Activated CD8-positive, alpha-beta memory T cell treated with anti-CD3 and anti-CD28 coated beads for 4 hours (primary cell): Measurements from ENCODE around the gene SLC13A3.

Experiments used
- DNase-seq, 2 donors: peaks; one replicate each; pipeline ENCODE4 v3.0.0-alpha.2; 2020; ENCODE audit warnings: low read depth in 2 of 2

Gene SLC13A3

DNA sequence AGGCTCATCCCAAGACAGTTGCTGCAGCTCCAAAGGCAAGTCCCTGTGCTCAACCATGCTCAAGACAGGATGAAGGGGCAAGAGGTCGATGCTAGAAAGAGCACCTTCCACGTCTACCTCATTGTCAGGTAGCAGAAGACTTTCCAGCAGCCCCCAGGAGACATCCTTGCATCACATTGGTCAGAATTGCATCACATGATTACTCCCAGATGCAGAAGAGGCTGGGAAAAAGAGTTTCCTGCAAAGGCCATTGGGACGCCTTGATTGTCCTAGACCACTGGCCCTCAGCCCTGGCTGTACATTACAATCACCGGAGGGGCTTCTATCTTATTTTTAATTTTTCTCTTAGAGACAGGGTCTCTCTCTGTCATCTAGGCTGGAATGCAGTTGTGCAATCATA lies 120.6 kb downstream of the SLC13A3 start:
- DNase-seq = no peak

- DNase-seq = no peak
These were observed 127.4 kb downstream of the SLC13A3 start for GRCh38 chr20:46523696-46524328.

- no peak for DNase-seq
These were observed 128.2 kb downstream of the SLC13A3 start for GRCh38 chr20:46523108-46523507.

- peak in 1 of 2 donors; percentile 13 for DNase-seq
These were observed 130.2 kb downstream of the SLC13A3 start for GRCh38 chr20:46520976-46521579.

GRCh38 chr20:46520540-46520939 lies 130.7 kb downstream of the SLC13A3 start:
- no peak for DNase-seq

- DNase-seq = no peak
These were observed 131.7 kb downstream of the SLC13A3 start for GRCh38 chr20:46519471-46520068.

DNA sequence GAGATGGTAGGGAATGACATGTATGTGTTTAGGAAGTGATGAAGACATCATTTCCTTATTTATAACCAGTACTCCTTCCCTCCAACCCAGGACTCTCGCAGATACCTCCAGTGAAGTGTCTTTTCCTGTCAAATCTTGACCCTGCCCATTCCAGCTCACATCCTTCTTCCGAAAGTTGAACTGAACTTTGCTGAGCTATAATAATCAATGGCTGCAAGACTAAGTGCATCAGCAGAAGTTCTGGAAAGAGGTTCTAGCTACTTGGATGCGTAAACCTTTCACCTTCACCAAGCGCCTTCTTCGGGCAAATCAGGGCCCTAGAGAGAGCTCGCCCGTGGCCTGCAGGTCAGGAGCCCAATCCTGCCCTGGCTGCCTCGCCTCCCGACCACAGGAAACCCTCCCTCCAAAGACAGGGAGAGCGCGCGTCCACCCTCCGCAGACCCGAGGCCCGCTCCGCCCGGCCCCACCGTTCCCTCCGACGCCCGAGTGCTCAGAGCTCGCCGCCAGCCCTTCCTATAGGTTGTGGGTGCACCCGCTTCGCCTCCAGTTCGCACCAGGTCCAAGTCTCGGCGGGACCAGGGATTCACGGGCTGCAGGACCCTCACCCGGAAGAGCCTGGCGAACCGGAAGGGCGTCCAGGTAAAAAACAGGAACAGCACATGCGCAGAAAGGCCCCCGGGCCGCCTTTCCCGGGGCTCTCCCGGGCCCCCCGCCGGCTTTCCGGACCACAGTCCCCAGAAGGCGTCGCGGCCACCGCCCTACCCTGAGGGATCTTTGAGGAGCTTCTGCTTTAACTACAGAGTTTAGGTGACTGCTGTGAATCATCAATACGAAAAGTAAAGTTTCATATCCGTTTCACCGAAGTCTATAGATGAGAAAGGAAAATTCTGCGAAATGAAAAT lies 138.1 kb downstream of the SLC13A3 start, which contains the start of gene ZNF334:
TSS of gene ZNF334 (minus strand) at position 617 of the 902 bp plus-strand sequence. CDS start 1,457 bp downstream, outside the sequence.
- no peak for DNase-seq

DNA sequence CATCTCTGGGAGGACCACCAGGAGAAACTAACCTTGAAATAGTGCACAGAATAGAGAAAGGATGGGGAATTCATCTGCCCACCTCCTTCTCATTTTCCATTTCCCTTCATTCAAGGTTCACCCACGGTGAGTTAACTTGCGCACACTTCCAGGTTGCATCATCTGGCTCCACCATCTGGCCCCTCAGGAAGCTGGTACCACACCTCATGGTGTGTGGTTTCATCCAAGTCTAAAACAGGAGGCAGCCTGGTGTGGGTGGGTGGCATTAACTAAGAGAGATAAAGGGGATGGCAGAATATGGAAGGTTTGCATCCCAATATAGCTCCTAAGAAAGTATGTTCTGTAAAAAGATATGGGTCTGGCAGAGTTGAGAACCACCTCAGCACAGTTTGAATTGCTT lies 141.7 kb downstream of the SLC13A3 start:
- no peak for DNase-seq
